ENCODE data around the gene DCAF8L2. TPM values are rescaled to one million over a fixed set of nuclear protein-coding genes. Genes with fewer than 3 reads are reported as not detected.
"Not testable (repeated sequence)": the region's sequence is repeated elsewhere in the genome, so short reads cannot be mapped to it uniquely, and the experiment has no call there.

DCAF8L2 gene
- not detected for polyA plus RNA-seq (2013, experiment 1 of 2)
- polyA plus RNA-seq (2013, experiment 2 of 2), result not detected

- Histone ChIP-seq H3K36me3 (ENCODE audit: insufficient read depth, low read length) (no peaks in the 10 kb centered on the region), H3K4me1 (ENCODE audit: insufficient read depth, low read length) (no peaks in the 10 kb centered on the region), H3K9me3 (ENCODE audit: insufficient read depth, low read depth, low read length) (no peaks in the 10 kb centered on the region), H3K9ac (ENCODE audit: low read depth, low read length) (no peak within 1 kb of the TSS), H3K4me3 (ENCODE audit: low read length) (no peak within 1 kb of the TSS), H3K27me3 (ENCODE audit: insufficient read depth, low read length) (peaks cover 2% of the 10 kb centered on the region; the same call in 1 of the 2 replicates), H3K27ac (ENCODE audit: low read depth, low read length) (no peak within 1 kb of the TSS)
- 90% methylated on average over 6 of the region's 7 CpGs for WGBS
Observed at GRCh38 chrX:27590044-27590443, at the start of gene DCAF8L2. Gene DCAF8L2 (plus strand): TSS chrX:27590344. CDS start chrX:27746896, 156,552 bp downstream.

- not testable (repeated sequence) for H3K4me3 ChIP-seq (ENCODE audit: low read length); H3K4me1 ChIP-seq (ENCODE audit: insufficient read depth, low read length); H3K9me3 ChIP-seq (ENCODE audit: insufficient read depth, low read depth, low read length); H3K27ac ChIP-seq (ENCODE audit: low read depth, low read length); H3K9ac ChIP-seq (ENCODE audit: low read depth, low read length); H3K36me3 ChIP-seq (ENCODE audit: insufficient read depth, low read length); H3K27me3 ChIP-seq (ENCODE audit: insufficient read depth, low read length)
- 98% methylated on average over 6 of the region's 6 CpGs for WGBS
Observed at GRCh38 chrX:27541161-27541560, 49.0 kb upstream of the DCAF8L2 start.

DNA sequence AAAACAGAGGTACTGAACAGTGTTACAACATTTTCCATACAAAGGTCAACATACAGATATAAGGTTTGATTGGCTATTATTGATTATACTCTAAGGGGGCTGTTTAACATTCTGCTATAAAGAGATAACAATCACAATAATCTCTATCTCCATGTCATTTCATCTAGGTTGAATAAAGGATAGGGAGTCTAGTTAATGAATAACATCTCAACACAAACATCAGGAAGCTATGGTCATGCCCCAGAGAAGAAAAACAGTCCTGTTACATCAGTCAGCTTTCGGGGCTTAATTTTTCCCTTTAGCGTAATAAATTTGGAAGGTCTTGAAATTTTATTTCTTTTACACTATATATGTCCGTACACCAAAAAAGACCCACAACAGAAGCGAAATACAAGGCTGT lies 41.5 kb upstream of the DCAF8L2 start:
- Histone ChIP-seq H3K9me3 (ENCODE audit: insufficient read depth, low read depth, low read length) (no peaks in the 10 kb centered on the region), H3K4me3 (ENCODE audit: low read length) (no peak overlapping the region), H3K9ac (ENCODE audit: low read depth, low read length) (no peak overlapping the region), H3K27ac (ENCODE audit: low read depth, low read length) (no peak overlapping the region), H3K36me3 (ENCODE audit: insufficient read depth, low read length) (no peaks in the 10 kb centered on the region), H3K4me1 (ENCODE audit: insufficient read depth, low read length) (no peaks in the 10 kb centered on the region), H3K27me3 (ENCODE audit: insufficient read depth, low read length) (no peaks in the 10 kb centered on the region)
- WGBS, result 67% methylated on average over 1 of the region's 4 CpGs

DNA sequence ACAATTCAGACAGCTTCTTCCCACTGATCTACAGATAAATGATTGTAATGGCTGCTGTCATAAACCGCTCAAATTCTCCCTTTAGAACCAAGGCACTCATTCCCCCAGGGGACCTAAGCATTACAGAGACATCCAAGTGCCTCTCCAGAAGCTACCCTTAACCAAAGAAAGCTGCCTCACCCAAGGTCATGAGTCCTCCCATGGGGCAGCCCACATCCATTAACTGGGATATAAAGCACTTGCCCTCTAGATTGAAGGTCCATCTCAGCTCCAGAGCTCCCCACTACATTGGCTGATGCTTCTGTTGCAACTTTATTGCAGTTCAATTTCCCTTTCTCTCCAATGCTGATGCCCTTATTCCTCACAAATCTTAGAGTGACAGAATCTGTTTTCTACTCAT lies 40.5 kb upstream of the DCAF8L2 start:
- WGBS, result 89% methylated on average over 1 of the region's 1 CpG
- no peaks in the 10 kb centered on the region for H3K36me3 ChIP-seq (ENCODE audit: insufficient read depth, low read length)
- no peak overlapping the region for H3K9ac ChIP-seq (ENCODE audit: low read depth, low read length)
- no peaks in the 10 kb centered on the region for H3K9me3 ChIP-seq (ENCODE audit: insufficient read depth, low read depth, low read length)
- no peak overlapping the region for H3K27ac ChIP-seq (ENCODE audit: low read depth, low read length)
- H3K4me3 ChIP-seq (ENCODE audit: low read length), result no peak overlapping the region
- no peaks in the 10 kb centered on the region for H3K4me1 ChIP-seq (ENCODE audit: insufficient read depth, low read length)
- H3K27me3 ChIP-seq (ENCODE audit: insufficient read depth, low read length), result no peaks in the 10 kb centered on the region

GRCh38 chrX:27555514-27555913 lies 34.6 kb upstream of the DCAF8L2 start:
- Histone ChIP-seq H3K4me3 (ENCODE audit: low read length) (no peak overlapping the region), H3K9me3 (ENCODE audit: insufficient read depth, low read depth, low read length) (no peaks in the 10 kb centered on the region), H3K9ac (ENCODE audit: low read depth, low read length) (no peak overlapping the region), H3K36me3 (ENCODE audit: insufficient read depth, low read length) (no peaks in the 10 kb centered on the region), H3K27ac (ENCODE audit: low read depth, low read length) (no peak overlapping the region), H3K27me3 (ENCODE audit: insufficient read depth, low read length) (no peaks in the 10 kb centered on the region), H3K4me1 (ENCODE audit: insufficient read depth, low read length) (no peaks in the 10 kb centered on the region)
- 45% methylated on average over 3 of the region's 3 CpGs for WGBS

GRCh38 chrX:27565992-27566391 lies 24.2 kb upstream of the DCAF8L2 start:
- H3K27ac ChIP-seq (ENCODE audit: low read depth, low read length), result no peak overlapping the region
- no peak overlapping the region for H3K4me3 ChIP-seq (ENCODE audit: low read length)
- H3K36me3 ChIP-seq (ENCODE audit: insufficient read depth, low read length), result no peaks in the 10 kb centered on the region
- no peaks in the 10 kb centered on the region for H3K9me3 ChIP-seq (ENCODE audit: insufficient read depth, low read depth, low read length)
- WGBS, result 86% methylated on average over 4 of the region's 5 CpGs
- peaks cover 4% of the 10 kb centered on the region; the same call in 1 of the 2 replicates for H3K4me1 ChIP-seq (ENCODE audit: insufficient read depth, low read length)
- H3K27me3 ChIP-seq (ENCODE audit: insufficient read depth, low read length), result no peaks in the 10 kb centered on the region
- no peak overlapping the region for H3K9ac ChIP-seq (ENCODE audit: low read depth, low read length)

DNA sequence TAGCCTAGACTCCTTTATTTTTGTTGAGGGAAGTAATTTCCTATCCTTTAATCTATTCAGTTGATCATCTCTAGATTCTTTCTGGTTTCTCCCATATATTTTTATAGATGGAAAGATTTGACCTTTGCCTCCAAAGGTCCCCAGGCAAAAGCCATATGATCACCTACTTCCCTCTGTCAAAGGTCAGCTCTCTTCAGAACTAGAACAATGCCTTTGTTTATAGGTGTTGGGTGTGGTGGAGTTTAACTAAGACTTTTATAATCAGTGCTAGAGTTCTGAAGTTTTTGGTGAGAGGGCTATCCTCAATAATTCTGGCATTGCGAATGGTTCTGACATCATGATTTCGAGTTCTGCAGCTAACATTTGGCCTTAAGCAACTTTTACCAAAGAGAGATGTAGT lies 19.0 kb upstream of the DCAF8L2 start:
- no peaks in the 10 kb centered on the region for H3K36me3 ChIP-seq (ENCODE audit: insufficient read depth, low read length)
- H3K27me3 ChIP-seq (ENCODE audit: insufficient read depth, low read length), result no peaks in the 10 kb centered on the region
- peaks cover 2% of the 10 kb centered on the region; the same call in 1 of the 2 replicates for H3K4me1 ChIP-seq (ENCODE audit: insufficient read depth, low read length)
- no peak overlapping the region for H3K27ac ChIP-seq (ENCODE audit: low read depth, low read length)
- H3K9me3 ChIP-seq (ENCODE audit: insufficient read depth, low read depth, low read length), result no peaks in the 10 kb centered on the region
- no peak overlapping the region for H3K9ac ChIP-seq (ENCODE audit: low read depth, low read length)
- WGBS, result 97% methylated on average over 2 of the region's 2 CpGs
- H3K4me3 ChIP-seq (ENCODE audit: low read length), result no peak overlapping the region

GRCh38 chrX:27575565-27575964 lies 14.6 kb upstream of the DCAF8L2 start:
- H3K4me1 ChIP-seq (ENCODE audit: insufficient read depth, low read length), result no peaks in the 10 kb centered on the region
- H3K36me3 ChIP-seq (ENCODE audit: insufficient read depth, low read length), result no peaks in the 10 kb centered on the region
- H3K27me3 ChIP-seq (ENCODE audit: insufficient read depth, low read length), result no peaks in the 10 kb centered on the region
- H3K4me3 ChIP-seq (ENCODE audit: low read length), result no peak overlapping the region
- no peak overlapping the region for H3K9ac ChIP-seq (ENCODE audit: low read depth, low read length)
- no peak overlapping the region for H3K27ac ChIP-seq (ENCODE audit: low read depth, low read length)
- H3K9me3 ChIP-seq (ENCODE audit: insufficient read depth, low read depth, low read length), result no peaks in the 10 kb centered on the region

DNA sequence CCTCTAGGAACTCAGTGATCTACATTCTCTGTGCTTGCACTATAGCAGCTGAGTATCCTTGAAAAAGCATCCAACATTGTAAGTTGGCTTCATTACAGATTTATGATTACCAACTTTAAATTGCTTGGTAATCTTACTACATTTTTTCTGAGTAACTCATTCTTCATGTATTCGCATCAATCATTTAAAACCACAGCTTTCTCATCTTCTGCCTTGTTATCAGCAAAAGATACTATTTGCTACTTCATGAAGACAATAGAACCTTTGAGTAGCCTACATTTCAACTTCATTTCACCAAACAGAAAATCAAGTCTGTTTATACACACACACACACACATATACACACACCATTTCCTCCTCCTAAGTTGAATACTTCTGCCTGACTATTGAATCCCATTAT lies 6.2 kb upstream of the DCAF8L2 start:
- 96% methylated on average over 1 of the region's 1 CpG for WGBS
- Histone ChIP-seq H3K27me3 (ENCODE audit: insufficient read depth, low read length) (peaks cover 8% of the 10 kb centered on the region; the same call in 1 of the 2 replicates), H3K27ac (ENCODE audit: low read depth, low read length) (no peak overlapping the region), H3K4me3 (ENCODE audit: low read length) (no peak overlapping the region), H3K4me1 (ENCODE audit: insufficient read depth, low read length) (no peaks in the 10 kb centered on the region), H3K36me3 (ENCODE audit: insufficient read depth, low read length) (no peaks in the 10 kb centered on the region), H3K9ac (ENCODE audit: low read depth, low read length) (no peak overlapping the region), H3K9me3 (ENCODE audit: insufficient read depth, low read depth, low read length) (no peaks in the 10 kb centered on the region)

GRCh38 chrX:27591938-27592337 lies 1.8 kb downstream of the DCAF8L2 start:
- Histone ChIP-seq H3K36me3 (ENCODE audit: insufficient read depth, low read length) (no peaks in the 10 kb centered on the region), H3K9ac (ENCODE audit: low read depth, low read length) (no peak overlapping the region), H3K27ac (ENCODE audit: low read depth, low read length) (no peak overlapping the region), H3K9me3 (ENCODE audit: insufficient read depth, low read depth, low read length) (no peaks in the 10 kb centered on the region), H3K4me1 (ENCODE audit: insufficient read depth, low read length) (no peaks in the 10 kb centered on the region), H3K4me3 (ENCODE audit: low read length) (no peak overlapping the region), H3K27me3 (ENCODE audit: insufficient read depth, low read length) (no peaks in the 10 kb centered on the region)
- WGBS, result 79% methylated on average over 15 of the region's 15 CpGs

DNA sequence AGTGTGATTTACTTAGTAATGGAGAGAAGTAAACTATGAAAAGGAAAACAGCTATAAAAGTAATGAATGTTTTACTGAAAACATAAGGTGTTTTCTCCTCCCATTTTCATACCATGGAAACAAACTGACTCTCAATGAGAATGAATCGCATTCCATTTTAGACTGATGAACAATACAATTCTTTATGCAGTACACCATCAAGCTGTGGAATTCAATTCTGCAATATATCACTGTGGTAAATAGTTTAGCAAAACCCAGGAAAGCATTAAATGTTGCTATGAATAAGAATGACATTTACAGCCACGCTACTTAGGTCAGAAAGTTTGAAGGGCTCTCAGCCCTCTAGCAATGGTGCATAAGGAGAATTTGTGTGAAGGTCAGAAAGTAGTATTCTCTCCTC lies 7.4 kb downstream of the DCAF8L2 start:
- no peaks in the 10 kb centered on the region for H3K36me3 ChIP-seq (ENCODE audit: insufficient read depth, low read length)
- no peak overlapping the region for H3K9ac ChIP-seq (ENCODE audit: low read depth, low read length)
- H3K4me1 ChIP-seq (ENCODE audit: insufficient read depth, low read length), result no peaks in the 10 kb centered on the region; the same call in 1 of the 2 replicates
- H3K9me3 ChIP-seq (ENCODE audit: insufficient read depth, low read depth, low read length), result no peaks in the 10 kb centered on the region
- no peak overlapping the region for H3K4me3 ChIP-seq (ENCODE audit: low read length)
- no peaks in the 10 kb centered on the region for H3K27me3 ChIP-seq (ENCODE audit: insufficient read depth, low read length)
- 92% methylated on average over 2 of the region's 2 CpGs for WGBS
- no peak overlapping the region for H3K27ac ChIP-seq (ENCODE audit: low read depth, low read length)

DNA sequence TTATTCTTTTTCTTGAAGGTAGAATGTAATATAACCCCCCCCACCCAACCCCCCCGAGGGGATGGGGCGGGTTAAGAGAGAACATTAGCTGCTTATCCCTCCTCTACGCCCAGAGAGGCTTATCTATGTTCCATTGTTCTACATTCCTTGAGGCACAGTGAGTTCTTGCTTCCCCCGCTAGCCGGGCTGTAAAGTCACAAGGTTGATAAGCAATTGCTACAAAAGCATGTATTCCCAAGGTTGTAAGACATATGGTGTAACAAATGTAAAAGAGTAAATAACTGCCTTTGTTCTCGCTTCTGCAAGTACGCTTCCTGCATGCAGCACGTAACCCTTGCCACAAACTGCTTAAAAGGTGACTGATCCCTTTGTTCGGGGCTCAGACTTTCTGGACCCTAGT lies 8.2 kb downstream of the DCAF8L2 start:
- 63% methylated on average over 8 of the region's 9 CpGs for WGBS
- Histone ChIP-seq H3K27ac (ENCODE audit: low read depth, low read length) (no peak overlapping the region; the same call in 1 of the 2 replicates), H3K27me3 (ENCODE audit: insufficient read depth, low read length) (no peaks in the 10 kb centered on the region), H3K9me3 (ENCODE audit: insufficient read depth, low read depth, low read length) (no peaks in the 10 kb centered on the region), H3K4me3 (ENCODE audit: low read length) (no peak overlapping the region), H3K4me1 (ENCODE audit: insufficient read depth, low read length) (no peaks in the 10 kb centered on the region; the same call in 1 of the 2 replicates), H3K36me3 (ENCODE audit: insufficient read depth, low read length) (no peaks in the 10 kb centered on the region), H3K9ac (ENCODE audit: low read depth, low read length) (no peak overlapping the region)
